SKM-1 (cell line): Measurements from ENCODE around the gene ZBP1.

Source experiments
- DNase-seq: peaks from one replicate; lab custom pipeline; 2025; ENCODE audit not compliant: unreplicated experiment; lab: John Stamatoyannopoulos, UW

ZBP1 gene, protein sequence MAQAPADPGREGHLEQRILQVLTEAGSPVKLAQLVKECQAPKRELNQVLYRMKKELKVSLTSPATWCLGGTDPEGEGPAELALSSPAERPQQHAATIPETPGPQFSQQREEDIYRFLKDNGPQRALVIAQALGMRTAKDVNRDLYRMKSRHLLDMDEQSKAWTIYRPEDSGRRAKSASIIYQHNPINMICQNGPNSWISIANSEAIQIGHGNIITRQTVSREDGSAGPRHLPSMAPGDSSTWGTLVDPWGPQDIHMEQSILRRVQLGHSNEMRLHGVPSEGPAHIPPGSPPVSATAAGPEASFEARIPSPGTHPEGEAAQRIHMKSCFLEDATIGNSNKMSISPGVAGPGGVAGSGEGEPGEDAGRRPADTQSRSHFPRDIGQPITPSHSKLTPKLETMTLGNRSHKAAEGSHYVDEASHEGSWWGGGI

DNA sequence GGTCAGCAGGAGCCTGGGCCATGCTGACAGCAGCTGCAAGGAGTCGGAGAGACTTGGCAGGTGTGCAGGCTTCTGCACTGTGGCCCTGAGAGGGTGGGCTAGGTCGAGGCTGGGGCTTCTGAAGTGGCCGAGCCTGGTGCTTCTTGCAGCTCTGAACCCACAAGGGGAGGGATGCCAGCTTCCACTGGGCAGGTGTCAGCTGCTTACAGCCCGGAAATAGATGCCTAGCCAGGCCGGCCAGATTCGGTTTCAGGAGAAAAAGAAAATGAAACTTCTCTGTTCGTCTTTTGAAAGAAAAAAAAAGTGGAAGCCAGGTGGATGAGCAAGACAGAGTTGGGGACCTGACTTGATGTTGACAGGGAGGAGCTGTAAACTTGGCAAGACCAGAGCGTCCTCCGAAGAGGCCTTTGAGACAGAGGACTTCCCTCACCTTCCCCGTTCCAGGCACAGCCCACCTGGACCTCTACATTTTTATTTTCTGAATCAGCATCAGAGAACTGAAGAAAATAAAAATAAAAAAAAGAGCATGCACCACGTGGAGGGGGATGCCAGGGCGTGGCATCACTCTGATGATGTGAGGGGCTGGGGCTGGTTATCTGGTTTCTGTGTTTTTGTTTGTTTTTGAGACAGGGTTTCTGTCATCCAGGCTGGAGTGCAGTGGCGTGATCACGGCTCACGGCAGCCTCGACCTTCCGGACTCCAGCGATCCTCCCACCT is at the start of gene ZBP1:
Gene ZBP1 (minus strand): TSS at position 153 of the 717 bp plus-strand sequence. CDS start 131 bp downstream, at position 22.
- DNase-seq, result no peak

DNA sequence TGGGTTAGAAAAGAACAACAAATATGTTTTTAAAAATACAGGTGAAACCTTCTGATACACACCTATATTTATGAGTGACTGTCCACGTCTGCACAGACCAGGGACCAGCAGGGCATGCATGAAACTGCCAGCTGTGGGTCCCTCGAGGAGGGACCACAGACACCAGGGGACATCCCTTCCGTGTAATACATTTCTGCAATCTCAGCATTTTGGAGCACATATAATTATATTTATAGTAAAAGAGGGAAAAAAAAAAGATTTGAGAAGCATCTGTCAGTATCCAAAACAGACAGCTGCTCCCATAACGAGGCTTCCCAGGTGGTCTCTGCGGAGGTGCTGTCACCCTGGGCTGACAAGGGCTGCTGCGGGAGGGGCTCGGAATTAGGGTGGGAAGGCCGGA is 49.4 kb upstream of the ZBP1 start:
- no peak for DNase-seq

DNA sequence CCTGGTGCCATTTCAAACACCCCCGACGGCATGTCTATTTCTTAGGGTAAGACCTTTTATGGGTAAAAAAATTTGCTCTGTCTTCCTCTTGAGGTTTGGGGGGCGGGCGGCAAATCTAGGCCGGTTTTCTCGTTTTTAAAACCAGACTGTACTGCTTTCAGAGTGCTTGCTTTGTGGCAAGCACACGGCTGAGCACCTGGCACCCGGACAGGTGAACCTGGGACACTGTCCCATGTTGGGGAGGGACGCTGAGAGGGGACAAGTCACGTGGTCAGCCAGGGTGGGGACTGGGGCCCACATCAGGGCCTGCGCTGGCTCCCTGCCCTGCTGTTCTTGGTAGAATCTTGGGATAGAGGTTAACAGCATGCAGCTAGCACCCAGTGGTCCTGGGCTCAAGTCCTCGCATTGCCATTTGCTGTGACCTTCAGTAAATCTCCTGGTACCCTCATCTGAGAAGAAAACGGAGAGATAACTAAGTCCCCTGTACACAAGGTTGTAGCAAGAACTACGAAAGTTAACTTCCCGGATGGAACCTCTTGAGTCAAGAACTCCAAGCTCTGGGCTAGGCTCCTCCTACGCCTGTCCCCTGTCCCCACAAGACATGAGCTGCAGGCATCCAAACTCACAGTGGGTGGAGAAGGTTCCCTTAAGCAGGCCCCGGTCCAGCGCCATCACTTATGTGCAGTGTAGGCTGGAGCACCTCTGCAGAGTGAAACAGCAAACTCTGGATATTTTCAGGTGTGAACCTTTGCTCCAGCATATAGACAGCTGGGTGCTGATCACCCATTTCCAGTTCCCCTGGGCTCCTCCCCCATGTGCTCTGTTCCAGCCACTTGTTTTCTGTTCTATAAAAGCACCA is 47.9 kb upstream of the ZBP1 start:
- DNase-seq, result no peak

DNA sequence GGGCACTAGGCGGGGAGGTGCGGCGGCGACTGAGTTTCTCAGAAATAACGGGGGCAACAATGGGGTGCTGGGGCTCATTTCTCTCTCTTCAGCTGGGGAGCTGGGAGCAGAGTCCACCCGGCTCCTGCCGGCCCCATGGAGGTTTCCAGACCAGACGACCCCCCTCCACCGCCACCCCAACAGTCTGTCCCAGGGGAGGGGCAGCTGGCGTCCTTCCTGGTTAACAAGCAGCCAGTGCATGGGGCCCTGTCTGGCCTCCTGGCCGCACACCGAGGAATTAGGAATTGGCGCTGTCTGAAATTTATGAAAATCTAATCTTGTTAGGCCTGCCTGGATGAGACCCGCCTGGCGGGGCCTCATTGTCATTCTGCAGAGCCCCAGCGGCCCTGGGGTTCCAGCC is 47.2 kb upstream of the ZBP1 start:
- DNase-seq, result no peak

DNA sequence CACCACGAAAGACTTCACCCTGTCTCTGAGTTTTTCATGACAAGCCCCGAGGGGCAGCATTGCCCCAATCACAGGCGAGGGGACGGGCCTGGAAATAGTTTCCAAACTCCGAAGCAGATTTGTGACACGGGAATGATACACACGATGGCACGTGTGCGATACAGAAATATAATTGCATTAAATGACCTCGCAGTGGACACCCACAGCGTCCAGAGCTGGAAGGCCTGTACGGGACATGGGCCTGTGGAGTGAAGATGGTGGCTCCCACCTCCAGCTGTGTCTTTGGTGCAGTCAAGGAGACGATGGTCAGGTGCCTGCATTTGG is 46.6 kb upstream of the ZBP1 start:
- no peak for DNase-seq

DNA sequence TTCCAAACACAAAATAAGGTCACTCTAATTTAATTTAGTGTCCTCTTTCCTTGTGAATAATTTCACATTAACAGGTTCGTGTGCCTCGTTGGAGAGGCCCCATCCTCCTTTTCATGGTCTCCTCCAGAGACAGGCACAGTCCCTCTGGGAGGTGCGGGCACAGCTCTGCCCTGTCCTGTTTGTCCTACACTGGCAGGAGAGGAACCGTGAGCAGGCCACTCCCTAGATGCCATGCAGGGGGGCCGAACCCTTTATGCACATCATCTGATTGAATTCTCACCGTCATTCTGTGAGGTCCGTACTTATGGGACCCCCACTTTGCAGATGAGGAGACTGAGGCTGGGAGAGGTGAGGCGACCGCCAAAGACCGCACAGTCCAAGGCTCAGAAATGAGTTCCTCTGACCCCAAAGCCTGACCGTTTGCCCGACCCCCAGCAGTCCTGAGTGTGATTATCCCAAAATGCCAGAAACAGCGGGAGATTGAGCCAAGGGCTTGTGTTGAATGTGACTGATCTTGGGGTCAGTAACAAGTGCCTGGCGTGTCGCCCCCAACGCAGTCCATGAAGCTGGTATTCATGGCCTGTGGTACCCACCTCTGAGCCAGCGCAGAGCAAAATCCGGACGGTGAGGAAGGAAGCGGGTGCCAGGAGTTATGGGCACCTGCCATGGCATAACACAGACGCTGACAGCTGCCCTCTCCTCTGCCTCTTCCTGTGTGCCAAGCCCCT is 46.0 kb upstream of the ZBP1 start:
- DNase-seq, result no peak

DNA sequence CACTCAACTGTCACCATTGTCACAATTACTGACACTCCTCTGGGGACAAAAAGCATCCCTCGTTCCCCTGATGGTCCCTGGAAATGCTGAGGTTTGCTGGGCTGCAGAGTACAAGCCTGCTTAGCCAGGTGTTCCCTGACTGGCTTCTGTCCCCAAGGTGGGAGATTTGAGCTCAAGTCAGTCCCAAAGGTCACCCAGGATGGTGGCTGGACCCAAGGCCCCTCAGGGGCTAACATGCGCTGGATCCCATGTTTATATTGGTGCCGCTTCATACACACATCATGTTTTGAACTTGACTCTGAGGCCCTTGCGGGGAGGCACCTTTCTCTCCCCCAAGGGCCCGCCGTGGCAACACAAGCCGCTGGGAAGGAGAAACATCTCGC is 45.4 kb upstream of the ZBP1 start:
- no peak for DNase-seq

DNA sequence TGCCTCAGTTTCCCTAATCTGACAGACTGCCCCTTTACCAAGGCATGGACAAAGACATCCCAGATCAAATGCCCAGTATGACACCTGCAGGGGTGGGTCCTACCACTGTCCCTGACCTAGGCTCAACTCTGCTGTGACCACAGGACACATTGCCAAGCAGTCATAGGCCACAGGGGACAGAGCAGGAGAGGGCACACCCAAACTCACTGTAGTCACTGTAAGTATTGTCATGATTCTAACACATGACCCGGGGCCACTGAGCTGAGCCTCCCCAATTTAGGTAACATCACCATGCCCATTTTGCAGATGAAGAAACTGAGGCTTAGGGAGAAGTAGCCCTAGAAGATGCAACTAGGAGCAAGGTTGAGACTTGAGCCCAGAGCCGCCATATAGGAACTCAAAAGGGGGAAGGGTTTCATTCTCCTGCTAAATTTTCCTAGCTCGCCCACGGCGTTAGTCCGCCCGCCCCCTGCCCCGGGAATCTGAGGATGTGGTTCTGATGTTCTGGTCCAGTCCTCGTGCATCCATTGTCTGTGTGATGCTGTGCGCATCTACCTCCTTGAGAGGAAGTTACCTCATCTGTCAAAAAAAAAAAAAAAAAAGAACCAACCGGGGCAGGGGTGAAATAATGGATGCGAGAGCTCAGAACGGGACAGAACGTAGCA is 44.8 kb upstream of the ZBP1 start:
- no peak for DNase-seq

DNA sequence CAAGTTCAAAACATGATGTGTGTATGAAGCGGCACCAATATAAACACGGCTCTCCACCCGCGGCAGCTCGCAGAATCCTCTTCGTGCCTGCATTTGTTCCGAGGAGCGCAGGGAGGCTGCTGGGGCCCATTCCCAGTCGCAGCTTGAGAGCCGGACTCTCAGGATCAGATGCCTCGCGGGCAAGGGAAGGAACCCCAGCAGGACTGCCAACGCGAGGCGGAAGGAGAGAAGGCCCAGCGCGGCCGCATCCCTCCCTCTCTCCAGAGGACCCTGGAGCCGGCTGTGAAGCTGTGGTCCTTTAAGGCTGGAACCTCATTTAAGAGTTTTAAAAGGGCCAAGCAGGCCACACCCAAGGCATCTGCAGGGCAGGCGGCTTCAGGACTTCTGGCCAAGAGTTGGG is 44.2 kb upstream of the ZBP1 start:
- DNase-seq, result no peak

DNA sequence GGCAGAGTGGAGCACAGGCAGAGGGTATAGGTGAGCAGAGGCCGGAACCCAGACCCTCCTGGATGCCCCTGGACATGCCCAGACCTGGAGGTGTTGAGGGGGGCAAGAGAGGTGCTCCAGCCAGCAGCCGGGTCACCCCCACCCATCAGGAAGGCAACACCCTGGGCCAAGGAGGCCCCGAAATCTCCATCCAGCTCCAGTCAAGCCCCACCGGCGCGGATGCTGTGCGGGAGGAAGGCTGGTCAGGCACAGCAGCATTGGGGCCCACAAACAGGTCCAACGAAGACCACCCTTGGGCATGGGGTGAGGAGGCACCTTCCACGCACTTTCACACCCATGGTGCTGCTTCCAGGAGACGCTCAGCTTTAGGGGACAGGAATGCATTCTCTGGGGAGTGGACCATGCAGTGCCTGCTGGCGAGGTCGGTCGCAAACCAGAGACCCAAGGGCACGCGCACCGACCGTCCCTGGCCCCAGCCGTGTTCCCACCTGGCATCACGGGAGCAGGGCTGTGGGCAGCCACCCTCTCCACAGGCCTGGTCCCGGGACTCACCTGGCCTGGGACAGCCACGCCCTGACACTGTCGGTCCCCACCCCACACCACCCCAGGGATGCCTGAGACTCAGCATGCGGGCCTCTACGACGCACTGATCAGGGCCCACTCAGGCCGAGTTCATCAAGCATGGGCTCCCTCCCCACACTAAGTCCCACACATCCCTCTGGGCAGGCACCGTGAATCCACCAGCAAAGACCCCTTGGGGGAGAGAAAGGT is 43.6 kb upstream of the ZBP1 start:
- DNase-seq, result no peak

DNA sequence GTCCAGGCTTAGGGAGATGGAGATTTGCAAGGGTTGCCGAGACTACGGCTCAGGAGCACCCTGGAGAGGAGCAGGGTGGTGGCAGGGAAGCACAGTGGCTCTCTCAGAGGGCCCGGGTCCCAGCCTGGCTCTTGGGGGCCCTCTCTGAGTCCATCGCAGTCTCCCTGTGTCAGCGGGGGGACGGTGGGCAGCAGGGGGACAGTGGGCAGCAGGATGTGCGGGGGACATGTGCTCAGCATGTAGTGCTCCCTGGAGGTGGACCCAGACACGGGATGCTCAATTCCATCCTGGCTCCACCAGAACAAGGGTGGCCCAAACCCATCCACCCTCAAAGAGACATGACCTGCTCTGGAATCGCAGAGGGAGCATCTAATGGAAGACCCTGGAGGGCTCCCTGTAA is 43.0 kb upstream of the ZBP1 start:
- no peak for DNase-seq

DNA sequence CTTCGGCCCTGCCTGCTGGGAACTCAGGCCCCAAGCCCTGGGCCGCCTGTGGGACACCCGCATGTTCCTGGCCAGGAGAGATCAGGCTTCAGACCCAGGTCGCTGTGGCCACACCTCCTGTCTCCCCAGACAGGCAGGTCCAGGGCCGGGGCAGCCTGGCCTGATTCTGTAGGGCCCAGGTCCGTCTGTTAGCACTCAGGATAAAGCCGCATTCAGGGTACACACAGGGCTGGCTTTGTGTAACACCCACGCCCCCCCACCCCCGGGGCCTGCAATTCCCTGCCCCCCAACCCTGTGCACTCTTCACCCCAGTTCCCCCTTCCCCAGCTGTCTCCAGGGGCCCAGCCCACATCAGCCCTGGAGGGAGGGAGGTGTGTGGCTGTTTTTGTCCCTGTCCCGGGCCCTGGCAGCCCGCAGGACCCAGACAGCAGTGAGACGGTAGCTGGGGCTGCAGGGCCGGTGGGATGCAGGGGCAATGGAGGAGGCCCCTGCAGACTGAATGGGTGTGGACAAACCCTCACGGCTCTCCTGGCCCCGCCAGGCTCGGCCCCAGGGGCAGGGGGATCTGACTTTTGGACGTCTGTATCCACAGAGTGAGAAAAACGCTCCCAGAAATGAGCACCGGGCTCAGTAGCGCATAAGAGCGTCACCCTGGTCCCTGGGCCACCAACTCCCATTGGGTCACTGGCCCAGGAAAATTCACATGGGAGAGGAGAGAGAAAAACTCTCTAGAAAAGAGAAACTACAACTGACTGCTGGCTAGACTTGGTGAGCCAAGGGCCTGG is 42.4 kb upstream of the ZBP1 start:
- DNase-seq, result no peak

DNA sequence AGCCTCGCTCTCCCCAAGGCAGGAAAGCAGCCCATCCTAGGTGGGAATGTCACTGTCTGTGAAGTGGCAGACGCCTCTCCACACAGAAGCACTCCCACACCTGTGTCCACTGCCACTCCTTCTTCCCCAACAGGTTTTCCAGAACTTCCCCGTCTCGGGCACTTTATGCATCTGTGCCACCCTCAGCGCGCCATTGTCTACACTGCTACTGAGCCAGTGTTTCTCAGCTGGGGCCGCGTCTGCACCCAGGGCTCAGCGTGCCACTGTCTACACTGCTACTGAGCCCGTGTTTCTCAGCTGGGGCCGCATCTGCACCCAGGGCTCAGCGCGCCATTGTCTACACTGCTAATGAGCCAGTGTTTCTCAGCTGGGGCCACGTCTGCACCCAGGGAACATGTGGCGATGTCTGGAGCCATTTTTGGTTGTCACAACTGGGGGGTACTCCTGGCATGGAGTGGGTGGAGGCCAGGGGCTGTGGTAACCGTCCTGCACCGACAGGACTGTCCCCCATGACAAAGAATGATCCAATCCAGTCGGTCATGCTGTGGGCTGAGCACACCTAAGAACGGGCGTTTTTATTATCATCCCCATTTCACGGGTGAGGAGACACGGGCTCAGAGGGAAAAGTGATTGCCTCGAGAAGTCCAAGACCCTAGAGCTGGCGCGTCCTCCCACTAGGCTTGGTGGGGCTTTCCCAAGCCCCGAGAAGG is 41.7 kb upstream of the ZBP1 start:
- DNase-seq, result no peak

DNA sequence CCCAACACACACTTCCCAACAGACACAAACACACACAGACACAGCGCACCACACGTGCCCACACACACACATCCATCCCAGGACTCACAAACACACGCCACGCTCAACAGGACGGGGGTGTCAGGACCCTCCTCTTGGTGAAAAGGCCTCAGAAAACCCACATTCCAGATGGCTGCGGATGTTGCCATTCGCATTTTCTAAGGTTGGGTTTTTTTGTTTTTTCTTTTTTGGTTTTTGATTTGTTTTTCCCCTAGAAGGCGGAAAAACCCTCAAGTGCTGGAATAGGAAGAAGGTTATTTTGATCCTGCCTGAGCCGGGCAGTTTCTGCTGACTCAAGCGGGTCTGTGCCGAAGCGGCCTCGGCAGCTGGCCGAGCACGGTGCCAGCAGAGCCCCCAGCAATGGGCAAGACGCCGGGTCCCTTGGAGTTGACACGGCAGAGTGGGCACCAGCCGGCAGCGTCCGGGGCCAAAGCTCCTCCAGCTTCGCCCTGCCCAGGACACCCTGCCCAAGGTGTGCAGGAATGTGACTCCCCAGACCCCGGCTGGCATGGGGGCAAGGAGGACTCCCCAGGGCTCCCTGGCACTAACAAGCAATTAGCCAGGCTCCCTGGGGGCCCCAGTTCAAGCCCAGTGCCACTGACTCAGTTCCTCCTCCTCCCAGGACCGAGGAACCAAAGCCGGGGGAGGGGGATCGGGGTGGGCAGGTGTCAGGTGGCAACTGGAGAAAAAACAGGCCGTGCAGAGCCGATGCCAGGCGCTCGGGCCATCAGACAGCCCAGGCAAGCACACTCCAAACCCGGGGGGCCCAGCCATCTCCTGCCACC is 40.9 kb upstream of the ZBP1 start:
- DNase-seq, result no peak

DNA sequence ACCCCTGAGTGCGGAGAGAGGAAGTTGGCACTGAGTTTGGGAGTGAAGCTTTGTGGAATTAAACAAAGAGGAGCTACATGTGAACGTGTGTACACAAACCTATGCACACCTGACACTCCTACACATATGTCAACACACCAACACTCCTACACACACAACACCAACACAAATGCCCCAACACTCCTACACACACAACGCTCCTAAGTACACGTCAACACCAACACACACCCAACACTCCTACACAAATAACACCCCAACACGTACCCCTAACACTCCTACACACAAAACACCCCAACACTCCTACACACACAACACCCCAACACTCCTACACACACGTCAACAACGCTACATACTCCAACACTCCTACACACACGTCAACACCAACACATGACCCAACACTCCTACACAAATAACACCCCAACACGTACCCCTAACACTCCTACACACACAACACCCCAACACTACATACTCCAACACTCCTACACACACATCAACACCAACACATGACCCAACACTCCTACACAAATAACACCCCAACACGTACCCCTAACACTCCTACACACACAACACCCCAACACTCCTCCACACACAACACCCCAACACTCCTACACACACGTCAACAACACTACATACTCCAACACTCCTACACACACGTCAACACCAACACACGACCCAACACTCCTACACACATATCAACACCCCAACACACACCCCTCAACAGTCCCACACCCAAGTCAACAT is 40.1 kb upstream of the ZBP1 start:
- no peak for DNase-seq

DNA sequence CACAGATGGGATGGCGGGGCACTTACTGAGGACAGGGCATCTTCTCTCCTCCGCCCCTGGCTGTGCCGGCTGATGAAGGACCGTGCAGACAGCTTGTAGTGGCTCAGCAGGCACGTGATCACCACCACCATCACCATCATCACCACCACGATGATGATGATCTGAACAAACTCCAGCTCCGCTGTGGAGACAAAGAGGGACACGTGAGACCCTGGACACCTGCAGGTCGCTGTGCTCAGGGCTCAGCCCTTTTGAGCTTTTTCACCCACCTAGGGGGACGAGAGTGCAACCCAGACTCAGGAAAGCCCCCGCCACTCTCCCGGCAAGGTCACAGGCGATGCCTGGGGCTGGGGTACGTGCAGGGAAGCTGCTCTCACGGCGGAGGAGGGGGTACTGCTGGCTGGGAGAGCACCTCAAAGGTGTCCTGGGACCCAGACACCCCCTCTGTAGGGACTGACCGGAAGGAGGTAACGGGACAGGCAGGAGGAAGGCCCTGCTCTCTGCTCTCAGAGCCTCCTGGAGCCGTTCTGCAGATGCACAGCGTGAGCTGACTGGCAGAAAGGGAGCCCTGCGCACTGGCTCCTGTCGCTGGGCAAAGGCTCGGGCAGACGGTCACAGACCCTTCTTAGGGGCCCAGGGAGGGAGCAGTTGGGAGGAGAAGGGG is 39.4 kb upstream of the ZBP1 start:
- no peak for DNase-seq
